Neutrophil (primary cell): ENCODE measurements around the gene ANKDD1A.

Experiments used
- H3K27ac ChIP-seq: fragments of 200-600 bp; sonication (generic); 2 replicates; pipeline ENCODE4 v1.5.1; 2016; ENCODE audit warnings: mild to moderate bottlenecking, moderate library complexity
- H3K27me3 ChIP-seq: fragments of 200-600 bp; sonication (generic); 2 replicates; pipeline ENCODE4 v1.6.0; 2016; ENCODE audit warnings: mild to moderate bottlenecking
- H3K36me3 ChIP-seq: fragments of 200-600 bp; sonication (generic); 2 replicates; pipeline ENCODE4 v1.5.1; 2017
- H3K4me1 ChIP-seq, 2 experiments: fragments of 200-600 bp in 1 of 2; sonication (generic) in 1 of 2; 1 replicate in 1 of 2; 2 replicates in 1 of 2; pipeline versions ENCODE4 v1.5.1 to v1.6.1; 2013 to 2016; ENCODE audit warnings: low read depth in 1 of 2, low read length in 1 of 2, mild to moderate bottlenecking in 1 of 2, moderate library complexity in 1 of 2; ENCODE audit not compliant: control insufficient read depth in 1 of 2, insufficient read depth in 1 of 2
- H3K4me3 ChIP-seq, 2 experiments: fragments of 200-600 bp in 1 of 2; sonication (generic) in 1 of 2; 1 replicate in 1 of 2; 2 replicates in 1 of 2; pipeline ENCODE4 v1.5.1; 2013 to 2016; ENCODE audit warnings: low read depth in 1 of 2, low read length in 1 of 2, mild to moderate bottlenecking in 1 of 2, moderate library complexity in 1 of 2
- H3K9me3 ChIP-seq: fragments of 200-600 bp; sonication (generic); 2 replicates; pipeline ENCODE4 v1.5.1; 2016
- CTCF ChIP-seq: fragments of 200-600 bp; sonication (generic); IDR thresholded peaks from 2 replicates; pipeline ENCODE4 v1.5.1; 2016; ENCODE audit warnings: antibody characterized with exemption

ANKDD1A gene

GRCh38 chr15:64865998-64866520 is 45.6 kb upstream of the ANKDD1A start:
- peaks cover 23 to 25% of the 10 kb centered on the region in 2 experiments for H3K4me1 ChIP-seq
- TF ChIP-seq CTCF, result no peak

GRCh38 chr15:64869501-64869900 is 42.2 kb upstream of the ANKDD1A start:
- H3K9me3 ChIP-seq, result no peaks in the 10 kb centered on the region
- H3K27ac ChIP-seq, result peak overlapping the region; percentile 81
- peaks cover 46 to 52% of the 10 kb centered on the region in 2 experiments for H3K4me1 ChIP-seq
- H3K27me3 ChIP-seq, result no peaks in the 10 kb centered on the region
- H3K4me3 ChIP-seq, result no peak overlapping the region
- TF ChIP-seq CTCF, result no peak
- H3K36me3 ChIP-seq, result peaks cover 34% of the 10 kb centered on the region

More at GRCh38 chr15:64865998-64866520, 45.6 kb upstream of the ANKDD1A start:
- Histone ChIP-seq H3K36me3 (peaks cover 62% of the 10 kb centered on the region), H3K4me3 (no peak overlapping the region), H3K9me3 (no peaks in the 10 kb centered on the region), H3K27me3 (no peaks in the 10 kb centered on the region), H3K27ac (peak overlapping the region; percentile 56)

- Histone ChIP-seq H3K27ac (peak overlapping the region; percentile 81), H3K27me3 (no peaks in the 10 kb centered on the region), H3K9me3 (no peaks in the 10 kb centered on the region), H3K36me3 (peaks cover 25% of the 10 kb centered on the region), H3K4me1 (peaks cover 46 to 55% of the 10 kb centered on the region in 2 experiments), H3K4me3 (no peak overlapping the region)
- no peak for TF ChIP-seq CTCF
These were observed 41.3 kb upstream of the ANKDD1A start for GRCh38 chr15:64870353-64870752.

- H3K9me3 ChIP-seq, result no peaks in the 10 kb centered on the region
- no peaks in the 10 kb centered on the region for H3K27me3 ChIP-seq
- no peaks in the 10 kb centered on the region for H3K36me3 ChIP-seq
- no peak for TF ChIP-seq CTCF
- H3K4me3 ChIP-seq, result no peak overlapping the region
- H3K4me1 ChIP-seq, result peaks cover 58 to 61% of the 10 kb centered on the region in 2 experiments
- H3K27ac ChIP-seq, result no peak overlapping the region
These were observed 36.0 kb upstream of the ANKDD1A start for GRCh38 chr15:64875641-64876223.

- no peak for TF ChIP-seq CTCF
- Histone ChIP-seq H3K4me1 (peaks cover 54 to 60% of the 10 kb centered on the region in 2 experiments), H3K27me3 (no peaks in the 10 kb centered on the region), H3K36me3 (no peaks in the 10 kb centered on the region), H3K9me3 (no peaks in the 10 kb centered on the region), H3K4me3 (peak overlapping the region in 1 of 2 experiments; percentile 9), H3K27ac (peak overlapping the region; percentile 68)
These were observed 34.3 kb upstream of the ANKDD1A start for GRCh38 chr15:64877435-64877834.
